Adipocyte (in vitro differentiated cells): ENCODE measurements around the gene KIF3B.

Experiments
- DNase-seq: peaks from one replicate; pipeline ENCODE4 v3.0.0-alpha.2; 2015; ENCODE audit warnings: low read depth
- H3K27me3 ChIP-seq: replicated peaks from 2 replicates; pipeline ENCODE4 v1.7.0; 2013; ENCODE audit warnings: mild to moderate bottlenecking, low read length, moderate library complexity; ENCODE audit not compliant: control insufficient read depth, insufficient read depth
- H3K36me3 ChIP-seq: 2 replicates; pipeline ENCODE4 v1.7.0; 2013; ENCODE audit warnings: low read length, mild to moderate bottlenecking, moderate library complexity; ENCODE audit not compliant: control insufficient read depth, insufficient read depth, severe bottlenecking
- H3K4me1 ChIP-seq: 2 replicates; pipeline ENCODE4 v1.7.0; 2013; ENCODE audit warnings: mild to moderate bottlenecking, low read length, moderate library complexity; ENCODE audit not compliant: control insufficient read depth, insufficient read depth
- H3K4me3 ChIP-seq: 2 replicates; pipeline ENCODE4 v1.7.0; 2013; ENCODE audit warnings: mild to moderate bottlenecking, low read length, moderate library complexity
- H3K9ac ChIP-seq: 2 replicates; pipeline ENCODE4 v1.7.0; 2013; ENCODE audit warnings: mild to moderate bottlenecking, low read length, moderate library complexity
- H3K9me3 ChIP-seq: 2 replicates; pipeline ENCODE4 v1.7.0; 2013; ENCODE audit warnings: mild to moderate bottlenecking, low read length, moderate library complexity; ENCODE audit not compliant: control insufficient read depth

Gene KIF3B

DNA sequence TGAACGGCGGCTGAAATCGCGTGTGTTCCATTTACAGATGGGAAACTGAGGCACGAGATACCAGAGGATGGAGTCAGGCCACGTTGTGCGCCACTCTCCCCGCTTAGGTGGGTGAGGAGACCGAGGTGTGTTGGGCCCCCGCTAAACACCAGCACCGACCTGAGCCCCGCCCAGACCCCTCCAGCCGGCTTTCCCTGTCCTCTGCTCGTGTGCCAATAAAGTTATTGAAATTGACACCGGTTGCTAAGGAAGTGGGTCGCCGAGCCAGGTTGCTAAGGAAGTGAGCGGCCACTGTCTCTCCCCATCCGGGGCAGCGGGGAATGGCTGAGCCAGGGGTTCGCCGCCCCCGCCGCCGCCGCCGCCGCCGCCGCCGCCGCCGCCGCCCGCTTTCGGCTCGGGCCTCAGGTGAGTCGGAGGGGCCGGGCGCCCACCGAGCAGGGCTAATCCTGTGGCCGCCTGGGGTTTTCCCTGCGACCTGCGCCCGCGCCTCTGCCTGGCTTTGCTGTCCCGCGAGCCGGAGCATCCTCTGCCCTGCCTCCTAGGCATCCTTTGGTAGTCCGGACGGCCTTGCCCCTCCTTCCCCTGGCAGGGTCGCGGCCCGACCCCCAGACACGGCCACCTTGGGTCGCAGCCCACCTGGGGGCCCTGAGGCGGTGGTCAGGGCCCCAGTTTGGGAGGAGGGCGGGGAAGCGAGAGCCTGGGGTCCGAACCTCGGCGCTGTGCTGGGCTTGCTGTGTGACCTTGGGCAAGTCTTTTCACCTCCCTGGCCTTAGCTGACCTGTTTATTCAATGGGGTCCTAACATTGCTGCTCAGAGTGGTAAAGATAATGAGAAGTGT, at the start of gene KIF3B:
TSS of gene KIF3B (plus strand) at position 291 of the 838 bp plus-strand sequence. CDS start 32,127 bp downstream, outside the sequence.
- Histone ChIP-seq H3K4me1 (peaks cover 11% of the 10 kb centered on the region), H3K9me3 (no peaks in the 10 kb centered on the region), H3K27me3 (no peaks in the 10 kb centered on the region), H3K9ac (peak within 1 kb of the TSS; percentile 91), H3K36me3 (no peaks in the 10 kb centered on the region), H3K4me3 (peak within 1 kb of the TSS; percentile 95)
- DNase-seq = peak; percentile 94

DNA sequence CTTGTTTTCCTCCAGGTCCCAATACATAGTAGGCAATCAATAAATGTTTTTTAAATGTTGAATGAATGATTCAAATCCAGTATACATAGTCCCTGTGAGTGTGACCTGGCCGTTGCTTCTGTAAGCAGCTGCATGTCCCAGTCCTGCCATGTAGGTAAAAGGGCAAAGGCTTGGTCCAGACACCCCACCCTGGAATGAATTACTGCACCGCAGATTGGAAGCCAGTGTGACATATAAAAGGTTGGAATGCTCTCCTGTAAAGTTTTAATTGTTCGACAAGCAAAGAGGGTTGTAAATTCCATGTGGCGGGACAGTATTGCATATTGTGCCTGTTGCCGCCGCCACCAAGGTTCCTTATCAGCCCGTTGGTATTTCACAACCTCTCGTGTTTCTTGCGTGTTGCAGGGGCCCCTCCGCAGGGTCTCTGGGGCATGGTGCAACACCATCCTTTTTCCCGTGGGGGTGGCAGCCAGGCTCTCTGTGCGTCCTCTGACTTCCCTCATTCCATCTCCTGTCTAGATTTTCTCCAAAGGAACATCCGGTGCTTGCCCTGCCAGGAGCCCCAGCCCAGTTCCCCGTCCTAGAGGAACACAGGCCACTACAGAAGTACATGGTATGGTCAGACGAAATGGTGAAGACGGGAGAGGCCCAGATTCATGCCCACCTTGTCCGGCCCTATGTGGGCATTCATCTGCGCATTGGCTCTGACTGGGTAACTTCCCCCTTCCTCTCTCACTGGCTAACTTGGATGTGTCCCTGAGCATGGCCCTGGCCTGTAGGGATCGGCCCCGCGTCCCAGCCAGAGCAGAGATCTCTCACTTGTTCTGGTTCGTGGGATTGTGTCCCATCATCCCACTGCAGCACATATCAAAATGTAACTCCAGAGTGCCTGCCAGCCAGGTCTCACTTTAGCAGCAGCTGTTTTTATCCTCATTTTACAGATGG, 49.4 kb upstream of the KIF3B start:
- H3K4me3 ChIP-seq = peak overlapping the region; percentile 35
- peaks cover 58% of the 10 kb centered on the region for H3K36me3 ChIP-seq
- peaks cover 25% of the 10 kb centered on the region for H3K4me1 ChIP-seq
- H3K9ac ChIP-seq = peak overlapping the region; percentile 63
- no peaks in the 10 kb centered on the region for H3K9me3 ChIP-seq
- H3K27me3 ChIP-seq = no peaks in the 10 kb centered on the region
- DNase-seq = no peak

DNA sequence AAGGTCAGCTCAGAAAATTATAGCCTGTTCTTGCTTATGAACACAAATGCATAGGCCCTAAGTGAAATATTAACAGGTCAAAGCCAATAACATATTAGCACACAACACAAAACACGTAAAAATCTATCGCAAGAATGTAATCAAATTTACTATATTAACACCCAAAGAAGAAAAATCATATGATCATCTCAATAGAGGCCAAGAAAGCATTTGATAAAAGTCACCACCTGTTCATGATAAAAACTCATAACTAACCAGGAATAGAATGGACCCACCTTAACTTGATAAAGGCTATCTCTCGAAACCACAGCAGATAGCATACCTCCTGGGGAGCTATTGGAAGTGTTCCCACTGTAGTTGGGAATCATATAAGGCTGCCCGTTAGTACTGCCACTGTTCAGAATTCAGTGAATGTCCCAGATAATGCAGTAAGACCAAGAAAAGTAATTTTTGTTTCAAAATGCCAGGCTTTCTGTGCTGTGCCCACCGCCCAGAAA, 48.2 kb upstream of the KIF3B start:
- no peak overlapping the region for H3K9ac ChIP-seq
- H3K27me3 ChIP-seq = no peaks in the 10 kb centered on the region
- peaks cover 57% of the 10 kb centered on the region for H3K36me3 ChIP-seq
- no peak overlapping the region for H3K4me3 ChIP-seq
- H3K9me3 ChIP-seq = no peaks in the 10 kb centered on the region
- DNase-seq = no peak
- peaks cover 25% of the 10 kb centered on the region for H3K4me1 ChIP-seq

DNA sequence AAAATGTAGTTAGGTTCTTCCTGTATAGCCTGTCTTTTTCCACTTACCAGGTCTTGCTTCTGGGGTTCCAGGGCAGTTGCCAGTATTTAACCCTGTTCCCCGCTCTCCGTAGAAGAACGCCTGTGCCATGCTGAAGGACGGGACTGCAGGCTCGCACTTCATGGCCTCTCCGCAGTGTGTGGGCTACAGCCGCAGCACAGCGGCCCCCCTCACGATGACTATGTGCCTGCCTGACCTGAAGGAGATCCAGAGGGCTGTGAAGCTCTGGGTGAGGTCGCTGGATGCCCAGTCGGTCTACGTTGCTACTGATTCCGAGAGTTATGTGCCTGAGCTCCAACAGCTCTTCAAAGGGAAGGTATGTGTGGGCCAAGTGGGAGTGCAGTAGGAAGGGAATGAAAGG, 46.7 kb upstream of the KIF3B start:
- Histone ChIP-seq H3K36me3 (peaks cover 67% of the 10 kb centered on the region), H3K9me3 (no peaks in the 10 kb centered on the region), H3K4me3 (no peak overlapping the region), H3K9ac (no peak overlapping the region), H3K4me1 (peaks cover 25% of the 10 kb centered on the region), H3K27me3 (no peaks in the 10 kb centered on the region)
- no peak for DNase-seq

DNA sequence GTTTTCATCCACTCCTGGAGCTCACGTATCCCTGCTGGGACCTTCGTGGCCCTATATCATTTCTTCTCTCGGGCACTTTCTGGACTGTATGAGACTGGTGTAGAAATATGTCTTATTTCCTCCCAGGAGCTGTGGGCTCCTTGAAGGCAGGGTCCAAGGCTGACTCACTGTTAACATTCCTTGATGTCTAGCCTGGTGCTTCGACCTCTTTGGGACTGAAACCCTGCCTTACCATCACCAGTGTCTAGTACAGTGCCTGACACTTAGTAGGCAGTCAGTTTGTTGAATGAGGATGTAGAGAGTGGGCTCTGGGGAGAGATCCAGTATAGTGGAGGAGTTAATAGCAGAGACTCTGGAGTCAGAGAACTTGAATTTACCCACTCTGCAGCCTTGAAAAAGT, 46.2 kb upstream of the KIF3B start:
- H3K4me3 ChIP-seq = no peak overlapping the region
- H3K9me3 ChIP-seq = no peaks in the 10 kb centered on the region
- no peaks in the 10 kb centered on the region for H3K27me3 ChIP-seq
- H3K4me1 ChIP-seq = peaks cover 25% of the 10 kb centered on the region
- H3K9ac ChIP-seq = no peak overlapping the region
- peaks cover 72% of the 10 kb centered on the region for H3K36me3 ChIP-seq
- no peak for DNase-seq

DNA sequence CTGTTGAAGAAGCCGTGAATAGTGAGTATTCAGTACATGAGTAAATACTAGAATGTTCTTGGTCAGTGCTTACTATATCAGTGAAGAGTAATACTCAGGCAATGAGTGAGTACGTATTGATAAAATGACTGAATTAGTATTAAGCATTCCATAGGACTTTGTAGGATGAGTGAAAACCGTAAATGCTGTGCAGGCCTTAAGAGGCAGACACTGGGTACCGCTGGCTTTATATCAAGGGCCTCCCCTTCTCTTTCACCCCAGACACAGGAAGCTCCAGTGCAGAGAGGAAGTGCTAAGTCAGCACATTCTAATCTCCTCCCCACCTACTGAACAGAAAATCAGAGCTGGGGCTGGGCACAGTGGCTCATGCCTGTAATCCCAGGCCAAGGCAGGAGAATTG, 45.6 kb upstream of the KIF3B start:
- peaks cover 21% of the 10 kb centered on the region for H3K4me1 ChIP-seq
- H3K36me3 ChIP-seq = peaks cover 75% of the 10 kb centered on the region
- H3K27me3 ChIP-seq = no peaks in the 10 kb centered on the region
- no peak overlapping the region for H3K4me3 ChIP-seq
- no peak for DNase-seq
- no peak overlapping the region for H3K9ac ChIP-seq
- H3K9me3 ChIP-seq = no peaks in the 10 kb centered on the region

DNA sequence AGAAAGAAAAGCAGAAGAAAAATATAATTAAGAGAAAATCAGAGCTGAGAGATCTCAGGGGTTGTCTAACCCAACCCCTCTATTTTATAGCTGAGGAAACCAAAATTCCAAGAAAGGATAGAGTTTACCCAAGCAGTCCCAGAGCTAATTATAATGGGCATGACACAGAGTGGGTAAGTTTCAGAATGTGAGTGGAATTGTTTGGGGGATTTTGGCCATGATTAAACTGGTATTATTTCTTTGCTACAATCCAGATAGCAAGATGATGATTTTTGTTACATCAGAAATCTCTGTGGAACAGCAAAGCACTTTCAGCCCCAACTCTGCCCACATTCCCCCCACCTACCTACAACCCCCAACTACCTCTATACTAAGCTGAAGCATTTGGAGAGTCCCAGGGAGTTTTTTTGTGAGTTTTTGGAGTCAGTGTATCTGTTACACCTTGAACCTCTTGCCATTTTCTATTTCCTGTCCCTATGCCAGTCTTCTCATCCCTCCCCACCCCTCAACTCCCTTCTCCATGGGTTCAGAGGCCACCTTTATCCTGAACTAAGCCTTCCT, 45.0 kb upstream of the KIF3B start:
- Histone ChIP-seq H3K4me3 (no peak overlapping the region), H3K4me1 (peaks cover 15% of the 10 kb centered on the region), H3K27me3 (no peaks in the 10 kb centered on the region), H3K36me3 (peaks cover 75% of the 10 kb centered on the region), H3K9ac (no peak overlapping the region), H3K9me3 (no peaks in the 10 kb centered on the region)
- no peak for DNase-seq

DNA sequence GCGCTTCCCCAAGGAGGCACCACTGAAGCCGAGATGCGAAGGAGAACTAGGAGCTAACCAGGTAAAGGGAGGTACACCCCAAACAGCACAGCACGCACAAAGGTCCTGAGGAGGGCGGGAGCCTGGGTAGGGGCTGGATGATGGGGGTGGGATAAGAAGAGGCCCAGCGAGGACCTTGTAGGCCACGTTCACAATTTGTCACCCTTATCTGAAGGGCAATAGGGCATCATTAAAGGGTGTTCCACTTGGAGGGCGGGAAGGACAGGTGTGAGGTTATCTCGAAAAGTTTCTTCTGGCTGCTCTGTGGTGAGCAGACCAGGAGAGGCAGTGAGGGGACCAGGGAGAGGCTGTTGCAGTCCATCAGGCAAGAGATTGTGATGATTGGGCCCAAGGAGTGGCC, 44.2 kb upstream of the KIF3B start:
- H3K36me3 ChIP-seq = peaks cover 73% of the 10 kb centered on the region
- DNase-seq = no peak
- H3K4me1 ChIP-seq = peaks cover 7% of the 10 kb centered on the region
- H3K9ac ChIP-seq = no peak overlapping the region
- no peaks in the 10 kb centered on the region for H3K27me3 ChIP-seq
- H3K4me3 ChIP-seq = no peak overlapping the region
- no peaks in the 10 kb centered on the region for H3K9me3 ChIP-seq

DNA sequence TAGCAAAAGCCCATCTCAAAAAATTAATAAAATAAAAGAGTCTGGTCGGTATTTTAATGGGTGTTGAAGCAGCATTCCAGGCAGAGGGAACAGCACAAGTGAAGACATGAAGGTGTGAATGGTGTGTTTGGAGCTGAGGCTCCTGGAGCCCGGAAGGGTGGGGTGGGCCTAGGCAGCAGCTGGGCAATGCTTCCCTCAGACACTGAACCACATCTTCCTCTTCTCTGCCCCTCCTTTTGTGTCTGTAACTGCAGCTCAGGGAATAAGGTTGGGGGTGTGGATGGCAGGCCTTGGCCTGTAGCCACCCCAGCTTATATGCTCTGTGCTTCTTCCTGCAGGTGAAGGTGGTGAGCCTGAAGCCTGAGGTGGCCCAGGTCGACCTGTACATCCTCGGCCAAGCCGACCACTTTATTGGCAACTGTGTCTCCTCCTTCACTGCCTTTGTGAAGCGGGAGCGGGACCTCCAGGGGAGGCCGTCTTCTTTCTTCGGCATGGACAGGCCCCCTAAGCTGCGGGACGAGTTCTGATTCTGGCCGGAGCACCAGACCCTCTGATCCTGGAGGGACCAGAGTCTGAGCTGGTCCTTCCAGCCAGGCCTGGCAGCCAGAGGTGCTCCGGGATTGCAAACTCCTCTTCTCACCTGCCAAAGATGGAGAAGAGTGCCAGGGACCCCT, 43.2 kb upstream of the KIF3B start:
- Histone ChIP-seq H3K4me3 (no peak overlapping the region), H3K27me3 (no peaks in the 10 kb centered on the region), H3K4me1 (no peaks in the 10 kb centered on the region), H3K36me3 (peaks cover 63% of the 10 kb centered on the region), H3K9me3 (no peaks in the 10 kb centered on the region), H3K9ac (no peak overlapping the region)
- no peak for DNase-seq

DNA sequence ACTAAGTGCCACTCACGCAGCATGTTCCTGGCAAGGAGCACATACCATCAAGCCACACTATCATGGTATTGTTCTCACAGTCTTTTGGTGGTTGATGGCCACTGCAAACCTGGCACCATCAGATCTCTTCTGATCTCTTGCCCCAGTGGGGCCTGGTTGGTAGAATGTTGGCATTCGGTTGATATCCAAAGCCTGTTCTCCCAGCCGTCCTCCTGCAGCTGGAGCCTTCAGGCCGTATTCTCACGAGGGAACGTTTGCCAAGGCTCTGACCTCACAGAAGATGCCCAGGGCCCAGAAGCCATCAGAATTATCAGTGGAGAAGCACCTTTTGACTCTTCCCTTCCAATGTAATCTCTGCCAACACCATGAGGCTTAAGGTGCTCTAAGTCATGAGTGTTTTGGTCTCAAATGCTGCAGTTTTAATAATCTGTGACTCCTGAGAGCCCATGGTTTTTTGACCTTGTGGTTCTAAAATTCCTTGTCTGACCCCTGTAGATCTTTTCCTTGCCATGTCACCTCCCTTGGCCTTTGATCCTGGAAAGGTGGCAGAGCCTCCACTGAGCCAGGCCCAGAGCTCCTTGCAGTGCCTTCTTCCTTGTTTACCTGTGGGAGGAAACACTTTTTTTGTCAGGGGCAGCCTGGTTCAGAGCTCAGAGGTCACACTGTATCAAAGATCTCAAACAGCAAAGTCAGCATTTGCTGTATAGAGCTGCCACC, 42.0 kb upstream of the KIF3B start:
- H3K27me3 ChIP-seq = no peaks in the 10 kb centered on the region
- peaks cover 57% of the 10 kb centered on the region for H3K36me3 ChIP-seq
- H3K4me3 ChIP-seq = no peak overlapping the region
- no peak for DNase-seq
- no peaks in the 10 kb centered on the region for H3K9me3 ChIP-seq
- H3K4me1 ChIP-seq = no peaks in the 10 kb centered on the region
- H3K9ac ChIP-seq = no peak overlapping the region
